MCF 10A (cell line): ENCODE measurements around the gene CELF6. TPM values are rescaled to one million over a fixed set of nuclear protein-coding genes. Genes with fewer than 3 reads are reported as not detected.

ENCODE experiments used
- BruUV-seq: library from RNA; stranded (reverse); fragments of 400-500 nt; replicated peaks from 2 replicates; lab custom pipeline; 2021; lab: Mats Ljungman, UMichigan
- CTCF ChIA-PET: fragments of 300-600 bp; sonication (Branson Sonifier 250); formaldehyde crosslinking; extraction: SDS; loops from one replicate; lab custom pipeline; 2021; ENCODE audit warnings: antibody characterized with exemption, inconsistent platforms; lab: Yijun Ruan, JAX
- POLR2A ChIA-PET: fragments of 300-600, 350-650 bp; sonication (Branson Sonifier 250); formaldehyde crosslinking; extraction: SDS; loops from one replicate; lab custom pipeline; 2020; ENCODE audit warnings: antibody characterized with exemption, inconsistent platforms; lab: Yijun Ruan, JAX
- DNase-seq: peaks from one replicate; pipeline ENCODE4 v3.0.0-alpha.2; 2018; ENCODE audit not compliant: unreplicated experiment
- H3K27ac Mint-ChIP-seq: one replicate; pipeline ENCODE4 v1.8.0; 2022; ENCODE audit warnings: mild to moderate bottlenecking, low read depth, mixed read lengths; ENCODE audit not compliant: unreplicated experiment
- H3K27me3 Mint-ChIP-seq: one replicate; pipeline ENCODE4 v1.8.0; 2022; ENCODE audit warnings: mixed read lengths; ENCODE audit not compliant: insufficient read depth, unreplicated experiment
- H3K36me3 Mint-ChIP-seq: one replicate; pipeline ENCODE4 v1.8.0; 2022; ENCODE audit warnings: mild to moderate bottlenecking, moderate library complexity, mixed read lengths; ENCODE audit not compliant: insufficient read depth, unreplicated experiment
- H3K4me1 Mint-ChIP-seq: one replicate; pipeline ENCODE4 v1.8.0; 2022; ENCODE audit warnings: mixed read lengths; ENCODE audit not compliant: insufficient read depth, unreplicated experiment
- H3K4me3 Mint-ChIP-seq: one replicate; pipeline ENCODE4 v1.8.0; 2022; ENCODE audit warnings: mild to moderate bottlenecking, moderate library complexity, mixed read lengths; ENCODE audit not compliant: unreplicated experiment
- H3K9me3 Mint-ChIP-seq: one replicate; pipeline ENCODE4 v1.8.0; 2022; ENCODE audit warnings: mixed read lengths; ENCODE audit not compliant: unreplicated experiment
- intact Hi-C: fragments of 100-400 bp; cut with micrococcal nuclease; formaldehyde crosslinking; loops from 2 replicates; pipeline ENCODE4 v1.14.1; 2022
- total RNA-seq: library from RNA; stranded (reverse); gene quantifications from 2 replicates; pipeline ENCODE4 v1.2.3, GENCODE V29; 2022
- TF ChIP-seq, protein P1 (sequence below): fragments of 200-600 bp; IDR thresholded peaks from one replicate; pipeline ENCODE4 v1.8.0; 2022; ENCODE audit warnings: antibody characterized with exemption, mild to moderate bottlenecking; ENCODE audit not compliant: unreplicated experiment

CELF6 gene
- total RNA-seq, 1 experiment from 2014 or later: 0.26 TPM

DNA sequence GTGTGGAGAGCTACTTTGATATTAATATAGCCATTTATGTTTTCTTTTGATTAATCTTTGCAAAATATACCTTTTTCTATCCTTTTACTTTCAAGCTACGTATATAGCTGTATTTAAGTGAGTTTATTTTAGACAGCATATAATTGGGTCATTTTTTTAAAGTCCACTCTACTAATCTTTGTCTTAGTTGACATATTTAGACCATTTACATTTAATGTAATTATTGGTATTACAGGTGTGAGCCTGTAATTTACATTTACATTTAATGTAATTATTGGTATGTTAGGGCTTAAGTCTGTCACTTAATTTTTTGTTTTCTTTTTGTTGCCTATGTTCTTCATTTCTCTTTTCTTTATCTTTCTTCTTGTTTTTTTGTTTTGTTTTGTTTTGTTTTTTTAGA is 3.8 kb upstream of the CELF6 start:
- no TSS peak for BruUV-seq
- H3K9me3 Mint-ChIP-seq: peaks cover 13% of the 10 kb centered on the region
- H3K4me1 Mint-ChIP-seq: peaks cover 6% of the 10 kb centered on the region
- TF ChIP-seq, protein P1, sequence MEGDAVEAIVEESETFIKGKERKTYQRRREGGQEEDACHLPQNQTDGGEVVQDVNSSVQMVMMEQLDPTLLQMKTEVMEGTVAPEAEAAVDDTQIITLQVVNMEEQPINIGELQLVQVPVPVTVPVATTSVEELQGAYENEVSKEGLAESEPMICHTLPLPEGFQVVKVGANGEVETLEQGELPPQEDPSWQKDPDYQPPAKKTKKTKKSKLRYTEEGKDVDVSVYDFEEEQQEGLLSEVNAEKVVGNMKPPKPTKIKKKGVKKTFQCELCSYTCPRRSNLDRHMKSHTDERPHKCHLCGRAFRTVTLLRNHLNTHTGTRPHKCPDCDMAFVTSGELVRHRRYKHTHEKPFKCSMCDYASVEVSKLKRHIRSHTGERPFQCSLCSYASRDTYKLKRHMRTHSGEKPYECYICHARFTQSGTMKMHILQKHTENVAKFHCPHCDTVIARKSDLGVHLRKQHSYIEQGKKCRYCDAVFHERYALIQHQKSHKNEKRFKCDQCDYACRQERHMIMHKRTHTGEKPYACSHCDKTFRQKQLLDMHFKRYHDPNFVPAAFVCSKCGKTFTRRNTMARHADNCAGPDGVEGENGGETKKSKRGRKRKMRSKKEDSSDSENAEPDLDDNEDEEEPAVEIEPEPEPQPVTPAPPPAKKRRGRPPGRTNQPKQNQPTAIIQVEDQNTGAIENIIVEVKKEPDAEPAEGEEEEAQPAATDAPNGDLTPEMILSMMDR: no peak
- H3K4me3 Mint-ChIP-seq: no peak overlapping the region
- ChIA-PET POLR2A (interaction anchor here (0.6 kb wide), 1 partner anchor 124 kb away, joined by 3 read pairs; no protein-coding TSS in a partner anchor), CTCF (interaction anchor here (1.4 kb wide), 1 partner anchor 10 kb away, joined by 5 read pairs; no protein-coding TSS in a partner anchor)
- DNase-seq: no peak
- intact Hi-C loops: no loop called here
- no peaks in the 10 kb centered on the region for H3K36me3 Mint-ChIP-seq
- H3K27me3 Mint-ChIP-seq: peaks cover 7% of the 10 kb centered on the region
- no peak overlapping the region for H3K27ac Mint-ChIP-seq

GRCh38 chr15:72319360-72319984 is 485 bp downstream of the CELF6 start:
- peak; percentile 37 for DNase-seq
- intact Hi-C loops: no loop called here
- peaks cover 16% of the 10 kb centered on the region for H3K4me1 Mint-ChIP-seq
- peaks cover 23% of the 10 kb centered on the region for H3K27me3 Mint-ChIP-seq
- POLR2A ChIA-PET: interaction anchor here (0.6 kb wide), 1 partner anchor 56 kb away, joined by 4 read pairs; no protein-coding TSS in a partner anchor
- H3K36me3 Mint-ChIP-seq: no peaks in the 10 kb centered on the region
- H3K27ac Mint-ChIP-seq: no peak overlapping the region
- H3K4me3 Mint-ChIP-seq: peak overlapping the region; percentile 63
- peaks cover 8% of the 10 kb centered on the region for H3K9me3 Mint-ChIP-seq
- CTCF ChIA-PET: no interaction called here
- no TSS peak for BruUV-seq
- TF ChIP-seq, protein P1: no peak

DNA sequence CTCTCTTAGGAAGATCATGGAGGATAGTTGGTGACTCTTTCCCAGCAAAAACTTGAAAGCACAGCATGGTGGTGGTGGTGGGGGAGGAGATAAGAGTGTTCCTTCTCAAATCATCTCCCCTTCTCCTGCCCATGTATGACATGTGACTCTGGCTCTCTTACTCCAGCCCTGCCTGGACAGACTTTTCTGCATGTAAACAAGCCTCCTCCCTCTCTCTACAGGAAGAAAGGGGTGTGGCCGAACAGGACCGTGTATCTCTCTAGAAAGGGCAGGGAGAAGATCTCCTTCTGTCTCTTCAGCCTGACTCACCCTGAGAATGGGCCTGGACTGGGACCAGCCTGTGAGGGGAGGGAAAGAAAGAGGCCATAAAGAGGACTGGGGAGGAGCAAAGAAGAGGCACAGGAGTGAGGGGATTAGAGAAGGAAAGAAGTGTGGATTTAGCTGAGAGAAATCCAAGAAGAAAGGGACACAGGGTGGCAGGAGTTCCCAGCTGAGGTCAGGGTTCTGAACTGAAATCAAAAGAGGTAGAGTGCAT is 1.5 kb downstream of the CELF6 start:
- TF ChIP-seq, protein P1: no peak
- DNase-seq: no peak
- Mint-ChIP-seq H3K4me3 (no peak overlapping the region), H3K27me3 (peaks cover 23% of the 10 kb centered on the region), H3K36me3 (no peaks in the 10 kb centered on the region), H3K9me3 (no peaks in the 10 kb centered on the region), H3K4me1 (peaks cover 16% of the 10 kb centered on the region), H3K27ac (no peak overlapping the region)
- no TSS peak for BruUV-seq
- CTCF ChIA-PET: no interaction called here
- intact Hi-C loops: no loop called here
- POLR2A ChIA-PET: interaction anchor here (0.6 to 0.8 kb wide), 2 partner anchors 13 to 62 kb away, joined by 4 read pairs; no protein-coding TSS in a partner anchor

DNA sequence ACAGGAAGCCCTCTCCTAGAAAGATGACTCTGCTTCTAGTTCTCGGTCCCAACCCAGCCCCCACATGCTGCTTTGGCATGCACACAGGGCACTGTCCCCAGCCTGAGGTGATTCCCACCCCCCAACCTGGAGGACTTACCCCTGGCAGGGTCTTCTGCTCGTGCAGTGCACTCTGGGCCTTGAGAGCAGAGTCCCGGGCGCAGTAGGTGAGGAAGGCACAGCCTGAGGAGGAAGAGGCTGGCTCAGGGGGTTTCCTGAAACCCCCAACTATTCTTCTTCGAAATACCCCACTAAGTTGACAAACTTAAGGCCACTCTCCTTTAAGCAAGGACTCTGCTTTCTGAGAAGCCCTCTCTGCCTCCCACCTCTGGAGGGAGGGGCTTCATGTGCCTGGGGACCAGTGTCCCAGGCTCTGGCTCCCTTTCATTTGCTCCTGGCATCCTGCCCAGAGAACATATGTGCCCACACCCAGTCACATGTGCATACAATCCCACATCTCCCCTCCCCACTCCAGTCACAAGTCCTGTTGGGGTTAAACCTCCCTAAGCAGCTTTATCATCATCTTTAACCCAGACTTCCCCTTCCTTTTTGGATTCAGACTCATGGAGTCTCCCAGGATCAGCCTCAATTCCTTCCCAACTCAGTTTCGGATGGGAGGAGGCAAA is 4.1 kb downstream of the CELF6 start:
- peak; percentile 17 for DNase-seq
- CTCF ChIA-PET: no interaction called here

More for the DNA sequence above, 4.1 kb downstream of the CELF6 start:
- no peaks in the 10 kb centered on the region for H3K36me3 Mint-ChIP-seq
- BruUV-seq: no TSS peak
- no peak overlapping the region for H3K27ac Mint-ChIP-seq
- H3K4me3 Mint-ChIP-seq: no peak overlapping the region
- H3K9me3 Mint-ChIP-seq: no peaks in the 10 kb centered on the region
- TF ChIP-seq, protein P1: no peak
- intact Hi-C loops: no loop called here
- POLR2A ChIA-PET: interaction anchor here (0.7 kb wide), 1 partner anchor 21 kb away, joined by 3 read pairs; no protein-coding TSS in a partner anchor
- peaks cover 23% of the 10 kb centered on the region for H3K27me3 Mint-ChIP-seq
- peaks cover 16% of the 10 kb centered on the region for H3K4me1 Mint-ChIP-seq
